SU-DHL-6 (cell line): ENCODE measurements around the gene RD3L.

ENCODE experiments used
- H2AFZ ChIP-seq: fragments of 200-600 bp; sonication (generic); 2 replicates; pipeline ENCODE4 v1.6.1; 2014; ENCODE audit warnings: low read depth, mild to moderate bottlenecking, moderate library complexity, mixed read lengths, antibody characterized with exemption, low read length; ENCODE audit not compliant: severe bottlenecking
- H3F3A ChIP-seq: fragments of 200-600 bp; shearing (Covaris generic); 2 replicates; pipeline ENCODE4 v1.6.0; 2016; ENCODE audit warnings: antibody characterized with exemption, mild to moderate bottlenecking; ENCODE audit not compliant: insufficient read depth
- H3K27ac ChIP-seq: fragments of 200-600 bp; sonication (generic); 2 replicates; pipeline ENCODE4 v1.5.1; 2016; ENCODE audit warnings: low read depth, mild to moderate bottlenecking, low read length, moderate library complexity, mixed read lengths
- H3K27me3 ChIP-seq: fragments of 200-600 bp; sonication (generic), shearing (Covaris generic); 2 replicates; pipeline ENCODE4 v1.6.0; 2014; ENCODE audit warnings: mild to moderate bottlenecking, low read length
- H3K36me3 ChIP-seq: fragments of 200-600 bp; sonication (generic); 2 replicates; pipeline ENCODE4 v1.6.1; 2014; ENCODE audit warnings: mild to moderate bottlenecking, low read length, mixed read lengths
- H3K4me2 ChIP-seq: fragments of 300-600, 200-600 bp; shearing (Covaris generic), sonication (generic); 2 replicates; pipeline ENCODE4 v1.6.0; 2014; ENCODE audit warnings: low read length, low read depth, mild to moderate bottlenecking; ENCODE audit not compliant: poor library complexity, severe bottlenecking
- H3K4me3 ChIP-seq: fragments of 200-600 bp; sonication (generic); 2 replicates; pipeline ENCODE4 v1.5.1; 2014; ENCODE audit warnings: antibody characterized with exemption, low read length, mild to moderate bottlenecking, mixed read lengths; ENCODE audit not compliant: insufficient read depth, poor library complexity, severe bottlenecking
- H3K79me2 ChIP-seq: fragments of 200-600 bp; sonication (generic); 2 replicates; pipeline ENCODE4 v1.6.1; 2014; ENCODE audit warnings: mild to moderate bottlenecking, low read length, moderate library complexity; ENCODE audit not compliant: insufficient read depth
- H3K9ac ChIP-seq: fragments of 200-600 bp; sonication (generic); 2 replicates; pipeline ENCODE4 v1.7.0; 2014; ENCODE audit warnings: mild to moderate bottlenecking, low read length
- H3K9me2 ChIP-seq: fragments of 200-600 bp; sonication (generic); replicated peaks from 2 replicates; pipeline ENCODE4 v1.6.1; 2014; ENCODE audit warnings: low read length; ENCODE audit not compliant: insufficient read depth
- H3K9me3 ChIP-seq: fragments of 200-600 bp; sonication (generic); 2 replicates; pipeline ENCODE4 v1.6.1; 2014; ENCODE audit warnings: low read length, mixed read lengths; ENCODE audit not compliant: insufficient read depth
- H4K20me1 ChIP-seq: fragments of 200-600 bp; sonication (generic); 2 replicates; pipeline ENCODE4 v1.6.1; 2014; ENCODE audit warnings: low read depth, mild to moderate bottlenecking, antibody characterized with exemption, low read length, moderate library complexity, mixed read lengths
- EZH2phosphoT487 ChIP-seq: fragments of 200-600 bp; sonication (generic), shearing (Covaris generic); conservative IDR thresholded peaks from 2 replicates; pipeline ENCODE4 v1.6.1; 2018; ENCODE audit warnings: mild to moderate bottlenecking, antibody characterized with exemption, low read length, moderate library complexity, mixed read lengths
- TF ChIP-seq, protein P1 (sequence below): fragments of 200-600 bp; sonication (generic); IDR thresholded peaks from one replicate; pipeline ENCODE4 v1.5.1; 2017; ENCODE audit warnings: antibody characterized with exemption, mild to moderate bottlenecking, low read length, moderate library complexity; ENCODE audit not compliant: insufficient read depth, poor library complexity, severe bottlenecking

The RD3L gene

DNA sequence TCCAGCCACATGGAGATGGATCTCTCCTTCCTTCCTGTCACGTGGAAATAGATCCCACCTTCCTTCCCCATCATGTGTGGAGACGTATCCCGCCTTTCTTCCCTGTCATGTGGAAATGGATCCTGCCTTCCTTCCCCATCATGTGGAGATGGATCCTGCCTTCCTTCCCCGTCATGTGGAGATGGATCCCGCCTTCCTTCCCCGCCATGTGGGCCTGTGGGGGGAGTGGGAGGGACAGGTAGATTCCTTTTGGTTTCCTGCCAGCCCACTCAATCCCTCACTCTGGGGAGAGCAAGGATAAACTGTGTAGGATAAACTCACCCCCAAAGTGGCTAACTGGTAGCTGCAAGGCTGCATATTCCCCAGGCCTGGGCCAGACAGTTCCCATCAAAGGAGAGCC lies 45.8 kb downstream of the RD3L start:
- no peak overlapping the region for H3K4me3 ChIP-seq
- H3K9me2 ChIP-seq: no peaks in the 10 kb centered on the region
- H3K79me2 ChIP-seq: no peaks in the 10 kb centered on the region
- no peak for TF ChIP-seq EZH2phosphoT487
- no peak overlapping the region for H3K4me2 ChIP-seq
- H3K9ac ChIP-seq: no peak overlapping the region
- no peaks in the 10 kb centered on the region for H3K27me3 ChIP-seq
- H4K20me1 ChIP-seq: no peaks in the 10 kb centered on the region
- no peak overlapping the region for H3K27ac ChIP-seq
- H3F3A ChIP-seq: no peaks in the 10 kb centered on the region
- H2AFZ ChIP-seq: no peak overlapping the region
- no peaks in the 10 kb centered on the region for H3K36me3 ChIP-seq
- no peaks in the 10 kb centered on the region for H3K9me3 ChIP-seq

DNA sequence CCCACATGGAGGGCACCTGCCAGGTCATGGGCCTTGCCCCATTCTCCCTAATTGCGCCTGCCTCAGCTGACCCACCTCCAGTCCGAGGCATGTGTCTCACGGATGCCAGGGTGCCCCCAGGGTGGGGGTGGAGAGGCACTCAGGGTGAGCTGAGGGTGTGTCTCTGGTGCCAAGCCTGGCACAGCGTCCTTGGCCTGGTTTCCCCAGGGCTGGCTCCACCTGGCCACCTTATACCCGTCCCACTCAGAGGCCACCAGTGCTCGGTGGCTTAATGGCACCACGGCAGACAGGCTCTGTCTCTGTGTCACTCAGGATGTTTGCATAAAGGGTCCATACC lies 47.6 kb downstream of the RD3L start:
- no peaks in the 10 kb centered on the region for H3K9me2 ChIP-seq
- no peak overlapping the region for H2AFZ ChIP-seq
- H3K4me2 ChIP-seq: no peak overlapping the region
- no peak overlapping the region for H3K9ac ChIP-seq
- H4K20me1 ChIP-seq: no peaks in the 10 kb centered on the region
- no peaks in the 10 kb centered on the region for H3K36me3 ChIP-seq
- no peaks in the 10 kb centered on the region for H3K9me3 ChIP-seq
- no peaks in the 10 kb centered on the region for H3K79me2 ChIP-seq
- H3K27me3 ChIP-seq: no peaks in the 10 kb centered on the region
- TF ChIP-seq EZH2phosphoT487: no peak
- TF ChIP-seq, protein P1, sequence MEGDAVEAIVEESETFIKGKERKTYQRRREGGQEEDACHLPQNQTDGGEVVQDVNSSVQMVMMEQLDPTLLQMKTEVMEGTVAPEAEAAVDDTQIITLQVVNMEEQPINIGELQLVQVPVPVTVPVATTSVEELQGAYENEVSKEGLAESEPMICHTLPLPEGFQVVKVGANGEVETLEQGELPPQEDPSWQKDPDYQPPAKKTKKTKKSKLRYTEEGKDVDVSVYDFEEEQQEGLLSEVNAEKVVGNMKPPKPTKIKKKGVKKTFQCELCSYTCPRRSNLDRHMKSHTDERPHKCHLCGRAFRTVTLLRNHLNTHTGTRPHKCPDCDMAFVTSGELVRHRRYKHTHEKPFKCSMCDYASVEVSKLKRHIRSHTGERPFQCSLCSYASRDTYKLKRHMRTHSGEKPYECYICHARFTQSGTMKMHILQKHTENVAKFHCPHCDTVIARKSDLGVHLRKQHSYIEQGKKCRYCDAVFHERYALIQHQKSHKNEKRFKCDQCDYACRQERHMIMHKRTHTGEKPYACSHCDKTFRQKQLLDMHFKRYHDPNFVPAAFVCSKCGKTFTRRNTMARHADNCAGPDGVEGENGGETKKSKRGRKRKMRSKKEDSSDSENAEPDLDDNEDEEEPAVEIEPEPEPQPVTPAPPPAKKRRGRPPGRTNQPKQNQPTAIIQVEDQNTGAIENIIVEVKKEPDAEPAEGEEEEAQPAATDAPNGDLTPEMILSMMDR: no peak
- no peaks in the 10 kb centered on the region for H3F3A ChIP-seq
- H3K27ac ChIP-seq: no peak overlapping the region
- H3K4me3 ChIP-seq: no peak overlapping the region

DNA sequence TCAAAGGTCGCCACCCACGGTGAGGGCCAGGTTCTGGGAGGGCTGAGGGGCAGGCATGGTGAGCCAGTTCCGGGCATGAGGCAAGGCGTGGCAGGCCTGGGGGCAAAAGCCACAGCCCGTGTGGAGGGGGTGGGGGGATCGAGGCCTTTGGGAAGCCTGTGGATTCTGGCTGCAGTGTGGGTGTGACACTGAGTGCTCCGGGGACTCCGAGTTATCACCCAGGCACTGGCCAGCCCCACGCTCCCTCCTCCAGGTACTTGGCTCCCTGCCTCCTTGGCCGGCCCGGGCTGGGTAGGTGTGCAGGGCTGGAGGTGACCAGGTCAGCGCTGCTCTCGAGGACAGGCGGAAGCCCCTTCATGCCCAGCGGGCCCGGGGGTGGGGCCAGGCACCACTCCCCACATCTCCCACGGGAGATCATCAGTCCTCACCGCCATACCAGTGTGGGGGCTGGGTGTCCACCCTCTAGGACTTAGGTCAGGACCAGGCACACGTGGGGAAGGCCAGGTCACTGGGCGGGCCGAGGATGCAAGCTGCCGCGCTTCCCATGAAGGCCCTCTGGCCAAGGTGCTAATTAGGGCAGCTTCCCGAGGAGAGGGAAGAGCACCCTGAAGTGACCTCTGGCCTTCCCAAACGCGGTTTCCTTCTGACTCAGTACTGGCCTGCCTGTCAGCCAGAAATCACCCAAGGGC lies 48.2 kb downstream of the RD3L start:
- H4K20me1 ChIP-seq: no peaks in the 10 kb centered on the region
- no peak overlapping the region for H3K9ac ChIP-seq
- no peak overlapping the region for H3K4me3 ChIP-seq
- no peaks in the 10 kb centered on the region for H3K27me3 ChIP-seq
- H3F3A ChIP-seq: no peaks in the 10 kb centered on the region
- no peaks in the 10 kb centered on the region for H3K9me2 ChIP-seq
- no peaks in the 10 kb centered on the region for H3K36me3 ChIP-seq
- H2AFZ ChIP-seq: no peak overlapping the region
- no peaks in the 10 kb centered on the region for H3K79me2 ChIP-seq
- H3K9me3 ChIP-seq: no peaks in the 10 kb centered on the region
- no peak overlapping the region for H3K27ac ChIP-seq
- H3K4me2 ChIP-seq: no peak overlapping the region
- TF ChIP-seq, protein P1: no peak
- TF ChIP-seq EZH2phosphoT487: no peak

DNA sequence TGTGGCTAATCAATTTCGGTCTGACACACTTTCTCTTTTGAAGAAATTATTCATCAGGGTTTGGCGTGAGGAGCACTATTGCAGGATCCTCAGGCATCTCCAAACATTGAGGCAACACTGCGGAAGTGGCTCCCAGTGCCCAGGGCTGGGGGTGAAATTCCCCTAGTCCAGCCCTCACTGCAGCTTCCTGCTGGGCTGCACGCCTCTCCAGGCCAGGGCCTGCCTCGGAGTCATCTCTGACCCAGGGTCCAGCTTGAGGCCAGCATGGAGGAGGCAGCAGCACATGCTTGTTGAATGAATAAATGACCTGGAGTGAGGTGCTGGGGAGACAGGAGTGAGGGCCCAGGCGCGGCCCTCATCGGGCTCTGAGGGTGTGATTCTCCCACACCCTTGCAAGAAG lies 50.1 kb downstream of the RD3L start:
- H3K27ac ChIP-seq: no peak overlapping the region
- H2AFZ ChIP-seq: no peak overlapping the region
- no peaks in the 10 kb centered on the region for H3K9me3 ChIP-seq
- no peak overlapping the region for H3K4me3 ChIP-seq
- H3K27me3 ChIP-seq: no peaks in the 10 kb centered on the region
- H3K9me2 ChIP-seq: no peaks in the 10 kb centered on the region
- H3K79me2 ChIP-seq: no peaks in the 10 kb centered on the region
- H4K20me1 ChIP-seq: no peaks in the 10 kb centered on the region
- H3F3A ChIP-seq: no peaks in the 10 kb centered on the region
- H3K36me3 ChIP-seq: no peaks in the 10 kb centered on the region
- no peak overlapping the region for H3K4me2 ChIP-seq
- TF ChIP-seq, protein P1: no peak
- TF ChIP-seq EZH2phosphoT487: no peak
- no peak overlapping the region for H3K9ac ChIP-seq
